GM18520 (cell line): ENCODE data around the gene LCN9.

Source experiments
- ATAC-seq: cut with Tn5 transposase; IDR thresholded peaks from one replicate; pipeline ENCODE4 v1.9.1; 2021; ENCODE audit not compliant: unreplicated experiment

Gene LCN9

GRCh38 chr9:135696446-135696845 is 33.3 kb downstream of the LCN9 start:
- no peak for ATAC-seq

GRCh38 chr9:135697226-135697625 is 34.1 kb downstream of the LCN9 start:
- no peak for ATAC-seq

DNA sequence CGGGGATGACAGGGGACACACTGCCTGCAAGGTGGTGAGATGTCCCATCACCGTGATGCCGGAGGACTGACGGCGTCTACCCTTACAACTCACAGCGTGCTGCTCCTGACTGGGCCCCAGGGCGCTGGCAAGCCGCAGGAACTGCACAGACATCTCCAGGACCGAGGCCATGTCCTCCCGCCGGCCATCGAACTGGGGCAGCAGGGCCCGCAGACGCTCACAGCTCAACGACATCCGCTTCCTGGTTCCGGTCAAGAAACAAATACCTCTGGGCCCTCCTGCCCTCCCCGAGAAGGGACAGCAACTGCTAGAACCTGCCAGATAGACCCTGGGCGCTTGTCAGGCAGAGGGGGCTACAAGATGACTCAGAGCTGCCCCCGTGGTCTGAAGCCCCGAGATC is 35.1 kb downstream of the LCN9 start:
- ATAC-seq, result no peak

DNA sequence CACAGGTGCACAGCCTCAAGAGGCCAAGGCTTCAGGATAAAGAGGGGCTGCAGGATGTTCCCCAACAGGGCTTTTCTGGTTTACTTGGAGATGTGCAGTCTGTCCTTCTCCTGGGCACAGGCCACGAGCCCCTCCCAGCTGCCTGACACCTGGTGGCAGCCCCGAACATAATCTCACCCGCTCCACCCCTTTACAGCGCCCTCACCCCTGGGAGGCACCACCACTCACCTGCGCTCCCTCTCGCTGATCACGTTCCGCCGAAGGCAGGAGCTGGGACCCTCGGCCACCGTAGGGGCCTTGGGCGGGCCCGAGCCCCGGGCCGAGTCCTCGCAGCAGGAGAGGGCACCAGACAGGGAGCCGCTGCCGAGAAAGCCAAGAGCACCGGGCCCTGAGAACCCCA is 35.7 kb downstream of the LCN9 start:
- no peak for ATAC-seq

DNA sequence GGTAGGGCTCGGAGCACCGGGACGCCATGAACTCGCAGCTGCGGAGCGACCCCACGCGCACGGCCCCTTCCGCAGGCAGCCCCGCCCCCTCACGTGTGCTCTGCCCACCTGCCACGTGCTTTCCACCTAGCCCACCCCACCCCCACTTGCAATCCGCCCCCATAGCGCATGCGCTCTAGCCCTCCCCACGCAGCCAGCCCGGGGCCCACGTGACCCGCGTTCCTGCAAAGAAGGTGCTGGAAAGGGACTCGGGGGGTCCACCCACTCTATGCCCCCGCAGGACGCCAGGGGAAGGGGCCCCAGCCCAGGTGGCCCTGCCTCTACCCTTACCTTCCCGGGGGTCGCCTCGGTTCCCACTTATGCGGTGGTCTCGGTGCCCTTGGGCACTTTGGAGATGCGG is 36.3 kb downstream of the LCN9 start, which contains the start of gene SOHLH1:
Gene SOHLH1 (minus strand): TSS at position 42 of the 400 bp plus-strand sequence. CDS start 14 bp downstream, at position 28.
- ATAC-seq, result no peak

- no peak for ATAC-seq
Observed at GRCh38 chr9:135700525-135700924, 37.4 kb downstream of the LCN9 start.

DNA sequence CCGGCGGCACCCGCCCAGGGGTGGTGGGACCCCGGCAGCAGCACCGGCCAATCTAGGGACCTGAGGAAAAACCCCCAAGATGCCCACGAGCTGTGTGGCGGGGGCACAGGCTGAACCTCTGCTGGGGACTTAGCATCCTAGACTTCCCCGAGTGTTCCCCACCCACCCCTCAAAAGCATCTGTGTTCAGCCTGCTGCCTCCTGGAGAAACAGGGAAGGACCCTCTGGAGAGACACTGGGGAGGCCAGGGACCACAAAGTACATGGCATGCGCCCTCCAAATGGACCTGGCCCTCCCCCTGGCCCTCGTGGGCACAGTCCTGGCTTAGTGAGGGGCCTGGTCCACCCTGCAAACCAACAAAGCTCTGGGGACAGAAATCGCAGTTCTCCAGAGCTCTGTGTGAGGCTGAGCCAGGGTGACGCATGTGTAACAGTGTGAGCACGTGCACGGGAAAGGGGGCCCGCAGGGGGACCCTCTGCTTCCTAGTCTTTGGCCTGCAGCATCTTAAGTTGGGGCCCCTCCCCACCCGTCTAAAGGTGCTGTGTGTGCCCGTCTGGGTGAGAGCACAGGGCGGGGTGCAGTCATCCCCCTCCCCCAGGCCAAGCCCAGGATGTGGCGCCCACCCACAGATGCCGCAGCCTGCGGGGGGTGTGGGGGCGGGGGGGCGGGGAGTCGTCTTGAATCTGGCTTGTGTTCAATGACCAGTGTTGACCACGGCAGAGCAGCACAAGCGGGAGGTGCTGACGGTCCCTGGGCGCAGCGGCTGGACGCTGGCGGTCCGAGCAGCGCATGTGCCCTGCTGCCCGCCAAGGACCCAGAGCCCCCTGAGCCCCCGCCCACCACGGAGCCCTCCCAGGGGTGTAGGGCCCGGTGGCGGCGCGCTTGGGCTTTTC is 38.2 kb downstream of the LCN9 start:
- no peak for ATAC-seq

GRCh38 chr9:135701959-135702721 is 39.0 kb downstream of the LCN9 start, which contains the start of gene KCNT1:
TSS of gene KCNT1 (plus strand) at chr9:135702185. CDS start at chr9:135702259, 74 bp downstream.
- no peak for ATAC-seq

DNA sequence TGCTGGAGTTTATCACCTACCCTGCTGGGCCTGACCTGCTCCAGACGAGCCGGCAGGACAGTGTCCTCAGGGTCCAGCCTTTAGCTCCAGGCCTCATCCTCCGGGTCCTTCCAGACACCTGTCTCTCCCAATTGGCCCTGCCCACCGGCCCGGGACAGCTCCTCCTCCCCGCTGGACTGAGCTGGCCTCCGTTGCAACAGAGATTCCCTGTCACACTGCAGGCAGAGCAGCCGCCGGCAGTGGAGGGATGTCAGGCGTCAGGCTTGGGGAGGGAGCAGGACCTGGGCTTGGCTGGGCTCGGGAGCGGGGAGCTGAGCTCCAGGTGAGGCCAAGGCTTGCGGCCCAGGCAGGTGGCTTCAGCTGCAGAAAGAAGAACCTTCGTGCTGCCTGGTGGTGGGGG is 40.6 kb downstream of the LCN9 start:
- no peak for ATAC-seq

DNA sequence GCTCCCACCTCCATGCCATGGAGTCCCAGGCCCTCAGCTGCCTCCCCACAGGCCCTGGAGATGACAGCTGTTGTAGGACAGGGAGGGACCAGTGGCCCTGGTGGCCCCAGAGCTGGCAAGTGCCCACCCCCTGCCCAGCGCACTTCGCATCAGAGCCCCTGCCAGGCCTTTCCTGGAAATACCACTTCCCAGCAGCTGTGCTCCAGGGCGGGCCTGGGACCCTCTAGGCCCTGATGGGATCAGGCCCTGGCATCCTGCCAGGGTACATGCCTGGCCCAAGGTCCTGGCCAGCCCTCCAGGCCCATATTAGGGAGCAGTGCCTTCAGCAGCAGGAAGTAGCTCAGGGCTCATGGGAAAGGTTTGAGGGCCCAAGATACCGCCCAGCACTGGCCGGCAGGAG is 41.4 kb downstream of the LCN9 start:
- ATAC-seq, result no peak

GRCh38 chr9:135705376-135705775 is 42.3 kb downstream of the LCN9 start:
- no peak for ATAC-seq

- no peak for ATAC-seq
Observed at GRCh38 chr9:135706288-135706687, 43.2 kb downstream of the LCN9 start.

DNA sequence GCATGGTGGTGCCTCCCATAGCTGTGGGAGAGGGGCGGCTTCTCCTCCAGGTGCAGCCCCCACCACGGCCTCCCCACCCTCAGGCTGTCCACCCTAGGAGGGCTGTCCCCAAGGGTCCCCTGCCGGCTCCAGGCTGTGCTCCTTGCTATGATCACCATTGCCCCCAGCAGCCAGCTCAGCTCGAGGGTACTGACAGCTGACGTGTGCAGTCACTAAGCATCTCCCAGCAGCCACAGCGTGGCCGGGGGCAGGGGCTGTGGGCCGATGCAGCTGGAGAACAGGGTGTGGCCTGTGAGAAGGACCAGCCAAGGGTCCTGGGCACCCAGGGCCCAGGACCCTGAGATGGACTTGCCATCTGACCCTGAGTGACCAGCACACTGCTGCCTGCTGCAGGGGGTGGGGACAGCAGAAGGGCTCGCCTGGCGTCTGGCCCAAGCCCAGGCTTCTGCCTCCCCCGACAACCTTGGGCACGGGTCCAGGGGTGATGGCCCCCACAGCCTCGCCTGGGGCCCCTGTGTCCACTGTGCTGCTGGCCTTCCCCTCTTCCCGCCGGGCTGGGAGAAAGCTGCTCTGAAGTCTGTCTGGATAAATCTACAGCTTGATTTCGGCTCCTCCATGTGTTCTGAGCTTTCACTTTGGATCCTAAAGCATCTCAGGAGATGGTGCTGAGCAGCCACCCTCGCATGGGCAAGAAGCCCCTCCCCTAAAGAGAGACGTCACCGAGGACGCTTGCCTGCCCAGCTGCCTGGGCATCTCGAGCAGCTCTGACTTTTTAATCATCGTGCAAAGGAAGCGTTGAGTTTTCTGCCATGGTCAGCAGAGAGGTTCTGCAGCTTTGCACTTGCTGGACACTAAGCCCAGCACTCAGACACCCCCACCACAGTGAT is 44.4 kb downstream of the LCN9 start:
- no peak for ATAC-seq

- ATAC-seq, result no peak
Observed at GRCh38 chr9:135708164-135708563, 45.1 kb downstream of the LCN9 start.

- no peak for ATAC-seq
Observed at GRCh38 chr9:135711391-135711790, 48.3 kb downstream of the LCN9 start.

DNA sequence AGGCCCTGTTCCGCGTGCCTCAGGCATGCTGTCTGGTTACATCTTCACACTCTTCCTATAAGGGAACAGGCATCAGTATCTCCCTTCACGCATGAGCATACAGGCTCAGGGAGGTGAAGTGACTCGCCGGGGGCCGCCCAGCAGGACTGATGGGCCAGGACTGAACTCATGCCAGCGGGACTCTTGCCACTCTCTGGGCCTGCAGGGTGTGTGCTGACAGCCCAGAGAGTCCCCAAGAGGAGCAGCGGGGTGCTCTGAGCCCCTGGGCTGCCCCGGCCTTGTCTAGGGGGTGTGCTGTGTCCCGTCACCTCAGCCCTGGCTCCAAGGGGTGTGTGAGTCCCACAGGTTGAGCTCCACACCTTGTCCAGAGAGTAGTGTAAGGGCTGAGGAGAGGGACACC is 48.8 kb downstream of the LCN9 start:
- ATAC-seq, result no peak

DNA sequence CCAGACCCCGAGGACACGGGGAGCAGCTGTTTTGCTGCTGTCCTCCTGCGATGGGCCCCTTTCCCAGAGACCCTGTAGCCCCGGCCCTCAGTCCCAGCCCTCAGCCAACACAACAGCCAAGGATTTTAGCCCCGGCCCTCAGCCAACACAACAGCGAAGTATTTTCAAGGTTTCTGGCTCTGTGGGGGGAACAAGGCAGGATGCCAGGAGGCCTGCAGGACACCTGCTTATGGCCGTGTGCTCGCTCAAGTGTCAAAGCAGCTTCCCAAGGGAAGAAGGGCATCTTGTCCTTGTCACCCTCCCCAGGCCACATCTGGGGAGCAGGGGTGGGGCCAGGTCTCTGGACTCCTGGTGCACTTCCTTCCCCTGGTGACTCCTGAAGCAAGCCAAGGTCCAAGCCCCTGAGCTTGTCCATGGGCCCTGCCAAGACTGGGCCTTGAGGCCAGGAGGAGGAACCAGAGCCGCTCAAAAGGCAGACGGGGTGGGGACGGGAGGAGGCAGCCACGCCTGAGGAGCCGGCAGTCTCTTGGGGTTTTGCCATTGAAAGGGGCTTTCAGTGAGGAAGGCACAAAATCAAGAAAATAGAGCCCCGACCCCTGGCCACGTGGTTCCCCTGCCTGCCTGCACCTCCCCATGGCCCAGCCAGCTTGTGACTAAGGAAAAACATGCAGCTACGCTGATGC is 49.6 kb downstream of the LCN9 start:
- ATAC-seq, result no peak

GRCh38 chr9:135714242-135715055 is 51.3 kb downstream of the LCN9 start:
- no peak for ATAC-seq

DNA sequence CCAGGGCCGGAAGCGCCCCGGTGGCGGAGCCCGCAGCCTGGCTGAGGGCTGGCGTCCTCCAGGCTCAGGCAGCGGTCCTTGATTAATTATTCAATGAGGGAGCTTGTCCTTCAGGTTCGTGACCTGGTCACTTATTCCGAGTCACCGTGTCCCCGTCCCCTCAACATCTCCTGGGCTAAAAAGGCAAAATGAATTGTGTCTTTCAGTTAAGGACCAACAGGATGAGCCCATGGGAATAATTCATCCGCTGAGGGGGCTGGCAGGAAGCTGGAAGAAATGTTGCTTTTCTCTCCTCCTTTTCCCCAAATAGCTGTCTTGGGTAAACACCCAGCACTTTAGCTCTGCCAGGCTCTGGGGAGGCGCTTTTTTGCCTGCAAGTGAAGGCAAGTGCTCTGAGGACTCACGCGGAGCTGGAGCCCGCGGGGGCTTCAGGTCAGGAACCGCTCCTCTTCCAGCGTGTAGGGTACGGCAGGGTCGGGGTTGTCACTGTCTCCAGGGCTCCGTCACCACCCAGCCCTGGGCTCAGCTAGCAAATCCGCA is 52.0 kb downstream of the LCN9 start:
- ATAC-seq, result no peak
